Fibroblast of the aortic adventitia (primary cell): ENCODE measurements around the gene PRR14. TPM values are rescaled to one million over a fixed set of nuclear protein-coding genes. Genes with fewer than 3 reads are reported as not detected.

Experiments used
- DNase-seq: peaks from one replicate; pipeline ENCODE4 v3.0.0-alpha.2; 2010; ENCODE audit warnings: low read depth
- H3K4me3 ChIP-seq: 2 replicates; pipeline ENCODE4 v1.5.1; 2011; ENCODE audit warnings: low read depth, mild to moderate bottlenecking, control low read depth, low read length, moderate library complexity
- total RNA-seq: library from RNA; depleted of rRNA; stranded (reverse); fragments of >200 nt; gene quantifications from 2 replicates; pipeline ENCODE4 v1.2.3, GENCODE V29; 2012; ENCODE audit warnings: low replicate concordance
- TF ChIP-seq, protein P1 (sequence below): IDR thresholded peaks from 2 replicates; pipeline ENCODE4 v1.5.1; 2011; ENCODE audit warnings: mild to moderate bottlenecking, low read length, control low read depth, inconsistent platforms; ENCODE audit not compliant: insufficient read depth

The PRR14 gene
- total RNA-seq, 1 donor, result 14.5 TPM

DNA sequence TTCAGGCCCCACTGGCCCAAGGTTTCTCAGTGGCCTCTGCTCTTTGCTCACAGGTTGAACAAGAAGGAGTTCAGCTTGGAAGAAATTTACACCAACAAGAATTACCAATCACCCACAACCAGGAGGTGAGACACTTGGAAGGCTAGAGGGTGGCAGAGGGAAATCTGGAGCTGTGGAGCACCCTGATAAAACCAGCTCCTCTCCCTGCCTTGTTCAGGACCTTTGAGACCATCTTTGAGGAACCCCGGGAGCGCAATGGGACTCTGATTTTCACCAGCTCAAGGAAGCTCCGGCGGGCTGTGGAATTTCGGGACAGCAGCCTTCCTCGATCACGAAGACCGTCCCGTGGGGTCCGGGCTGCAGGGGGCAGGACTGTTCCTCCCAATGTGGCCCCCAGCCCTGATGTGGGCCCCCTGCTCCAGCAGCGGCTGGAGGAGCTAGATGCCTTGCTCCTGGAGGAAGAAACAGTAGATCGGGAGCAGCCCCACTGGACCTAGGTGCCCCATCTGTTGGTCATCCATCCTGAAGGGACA, 5.1 kb downstream of the PRR14 start:
- TF ChIP-seq, protein P1, sequence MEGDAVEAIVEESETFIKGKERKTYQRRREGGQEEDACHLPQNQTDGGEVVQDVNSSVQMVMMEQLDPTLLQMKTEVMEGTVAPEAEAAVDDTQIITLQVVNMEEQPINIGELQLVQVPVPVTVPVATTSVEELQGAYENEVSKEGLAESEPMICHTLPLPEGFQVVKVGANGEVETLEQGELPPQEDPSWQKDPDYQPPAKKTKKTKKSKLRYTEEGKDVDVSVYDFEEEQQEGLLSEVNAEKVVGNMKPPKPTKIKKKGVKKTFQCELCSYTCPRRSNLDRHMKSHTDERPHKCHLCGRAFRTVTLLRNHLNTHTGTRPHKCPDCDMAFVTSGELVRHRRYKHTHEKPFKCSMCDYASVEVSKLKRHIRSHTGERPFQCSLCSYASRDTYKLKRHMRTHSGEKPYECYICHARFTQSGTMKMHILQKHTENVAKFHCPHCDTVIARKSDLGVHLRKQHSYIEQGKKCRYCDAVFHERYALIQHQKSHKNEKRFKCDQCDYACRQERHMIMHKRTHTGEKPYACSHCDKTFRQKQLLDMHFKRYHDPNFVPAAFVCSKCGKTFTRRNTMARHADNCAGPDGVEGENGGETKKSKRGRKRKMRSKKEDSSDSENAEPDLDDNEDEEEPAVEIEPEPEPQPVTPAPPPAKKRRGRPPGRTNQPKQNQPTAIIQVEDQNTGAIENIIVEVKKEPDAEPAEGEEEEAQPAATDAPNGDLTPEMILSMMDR, result no peak
- no peak overlapping the region for H3K4me3 ChIP-seq
- no peak for DNase-seq

DNA sequence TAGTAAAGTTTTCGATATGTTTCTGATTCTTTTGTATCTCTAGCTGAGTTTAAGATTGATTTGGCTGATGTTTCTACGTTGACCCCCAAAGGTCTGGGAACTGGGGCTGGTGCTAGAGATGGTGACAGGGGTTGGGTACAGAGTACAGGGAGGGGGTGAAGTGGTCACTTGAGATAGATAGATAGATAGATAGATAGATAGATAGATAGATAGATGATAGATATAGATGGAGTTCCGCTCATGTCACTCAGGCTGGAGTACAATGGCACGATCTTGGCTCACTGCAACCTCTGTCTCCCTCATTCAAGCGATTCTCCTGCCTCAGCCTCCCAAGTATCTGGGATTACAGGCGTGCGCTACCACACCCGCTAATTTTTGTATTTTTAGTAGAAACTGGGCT, 5.6 kb downstream of the PRR14 start:
- TF ChIP-seq, protein P1, result no peak

DNA sequence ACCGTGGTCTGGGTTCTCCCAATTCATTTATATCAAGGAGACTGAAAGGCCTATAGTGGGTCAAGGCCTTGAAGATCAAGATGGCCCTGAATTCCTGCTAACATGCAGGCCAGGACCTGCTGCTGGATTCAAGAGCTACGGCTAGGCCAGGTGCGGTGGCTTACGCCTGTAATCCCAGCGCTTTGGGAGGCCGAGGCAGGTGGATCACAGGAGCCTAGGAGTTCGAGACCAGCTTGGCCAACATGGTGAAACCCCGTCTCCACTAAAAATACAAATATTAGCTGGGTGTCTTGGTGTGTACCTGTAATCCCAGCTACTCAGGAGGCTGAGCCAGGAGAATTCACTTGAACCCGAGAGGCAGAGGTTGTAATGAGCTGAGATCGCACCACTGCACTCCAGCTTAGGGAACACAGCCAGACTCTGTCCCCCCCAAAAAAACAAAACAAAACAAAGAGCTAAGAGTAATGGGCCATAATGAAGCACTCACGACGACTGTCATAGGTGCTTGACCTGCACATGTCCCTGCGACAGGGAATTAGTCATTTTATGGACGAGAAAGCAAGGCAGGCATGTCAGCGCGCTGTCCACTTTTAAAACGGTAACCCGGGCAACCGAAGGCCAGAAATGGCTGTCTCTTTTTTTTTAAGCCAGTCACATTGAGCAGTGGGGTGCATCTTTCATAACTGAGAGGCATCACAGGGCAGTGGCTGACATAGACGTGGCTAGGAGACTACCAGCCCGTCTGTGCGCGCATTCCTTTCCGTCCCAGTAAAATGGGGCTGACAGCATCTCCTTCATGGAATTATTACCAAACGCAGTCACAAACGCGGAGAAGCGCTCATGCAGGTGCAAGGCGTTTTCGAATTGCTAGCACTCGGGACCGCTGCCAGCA, 6.5 kb downstream of the PRR14 start:
- no peak for DNase-seq
- H3K4me3 ChIP-seq, result peak overlapping the region; percentile 63
- TF ChIP-seq, protein P1, result no peak

More for the DNA sequence above, 5.6 kb downstream of the PRR14 start:
- no peak overlapping the region for H3K4me3 ChIP-seq
- DNase-seq, result no peak

DNA sequence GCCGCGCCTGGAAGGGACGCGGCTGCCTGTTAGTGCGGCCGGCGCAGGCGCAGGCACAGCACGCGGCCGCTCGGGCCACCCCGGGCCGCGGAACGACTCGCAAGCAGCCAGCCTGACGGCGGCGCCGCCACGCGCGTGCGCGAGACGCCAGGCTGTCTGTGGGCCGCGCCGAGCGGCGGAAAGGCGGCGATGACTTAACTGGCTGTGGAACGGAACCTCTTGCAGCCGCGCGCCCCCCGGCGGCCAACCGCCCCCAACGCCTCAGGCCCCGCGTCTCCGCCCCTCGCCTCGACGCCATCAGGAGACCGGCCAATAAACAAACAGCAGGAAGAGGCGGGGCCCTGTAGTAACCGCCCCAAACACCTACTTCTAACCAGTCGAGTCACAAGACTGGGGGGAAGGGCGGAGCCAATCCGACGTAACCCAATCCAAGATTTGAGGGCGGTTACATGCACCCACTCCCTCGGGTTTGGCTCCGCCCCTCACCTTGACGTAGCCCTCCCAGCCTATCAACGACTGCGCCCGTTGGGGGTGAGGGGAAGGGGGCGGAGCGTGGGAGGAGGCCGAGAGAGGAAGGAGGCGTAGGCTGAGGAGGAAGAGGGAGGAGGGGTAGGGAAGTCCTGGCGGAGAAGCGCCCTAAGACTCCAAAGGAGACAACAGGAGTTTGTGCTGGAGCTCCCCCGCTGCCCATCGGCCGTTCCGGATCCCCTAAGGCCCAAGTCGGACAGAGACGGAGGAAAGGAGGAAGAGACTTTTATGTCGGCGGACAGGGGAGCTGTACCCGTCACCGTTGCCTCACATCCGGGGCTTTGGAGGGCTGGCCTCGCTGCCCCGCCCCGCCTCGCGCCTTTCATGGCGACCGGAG, 7.3 kb downstream of the PRR14 start, which contains the start of gene FBRS:
Gene FBRS (plus strand): TSS at position 566 of the 865 bp plus-strand sequence. CDS start 1,088 bp downstream, outside the sequence.
- DNase-seq, result peak; percentile 100
- TF ChIP-seq, protein P1, result peak; percentile 60
- peak within 1 kb of the TSS; percentile 92 for H3K4me3 ChIP-seq

DNA sequence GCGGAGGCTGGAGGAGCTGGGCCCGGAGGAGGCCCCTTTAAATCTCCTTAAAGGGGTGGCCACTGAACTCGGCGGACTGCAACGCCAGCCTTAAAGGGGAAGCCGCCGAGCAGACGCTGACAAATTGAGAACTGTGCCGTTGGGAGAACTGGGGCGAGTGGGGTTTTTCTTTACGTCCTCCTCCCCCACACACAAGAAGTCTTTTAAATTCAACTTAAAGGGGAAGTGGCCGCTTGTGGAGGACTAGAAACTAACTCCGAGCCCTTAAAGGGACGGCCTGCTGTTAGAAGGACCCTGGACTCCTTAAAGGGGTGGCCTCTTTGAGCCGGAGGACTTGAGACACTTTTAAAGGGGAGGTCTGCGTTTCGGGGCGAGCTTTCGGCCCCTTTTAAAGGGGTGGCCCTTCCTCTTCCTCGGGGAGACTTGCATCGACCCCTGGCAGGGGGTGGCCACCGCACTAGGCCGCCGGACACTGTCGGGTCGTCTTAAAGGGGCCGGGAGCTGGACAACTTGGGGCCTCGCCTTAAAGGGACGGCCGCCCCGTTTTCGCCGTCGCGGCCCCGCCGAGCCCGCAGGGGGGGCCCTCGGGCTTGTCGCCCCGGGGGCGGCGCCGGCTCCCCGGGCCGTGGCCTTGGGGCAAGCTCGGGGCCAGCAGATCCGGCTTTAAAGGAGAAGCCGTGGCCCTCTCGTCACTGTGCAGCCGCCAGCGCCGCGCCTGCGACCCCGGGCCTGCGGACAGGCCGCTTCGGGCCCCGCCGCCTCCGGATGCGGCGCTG, 8.2 kb downstream of the PRR14 start:
- DNase-seq, result peak; percentile 98
- TF ChIP-seq, protein P1, result no peak

More for the DNA sequence above, 8.2 kb downstream of the PRR14 start:
- H3K4me3 ChIP-seq, result peak overlapping the region; percentile 92
